NT2/D1 (cell line): ENCODE measurements around the gene KRT12.

Experiments
- YY1 ChIP-seq: IDR thresholded peaks from 2 replicates; pipeline ENCODE4 v1.6.1; 2011; ENCODE audit not compliant: insufficient read length, insufficient read depth
- ZNF274 ChIP-seq: IDR thresholded peaks from 2 replicates; pipeline ENCODE4 v1.6.1; 2011; ENCODE audit warnings: mild to moderate bottlenecking, low read depth, low read length

DNA sequence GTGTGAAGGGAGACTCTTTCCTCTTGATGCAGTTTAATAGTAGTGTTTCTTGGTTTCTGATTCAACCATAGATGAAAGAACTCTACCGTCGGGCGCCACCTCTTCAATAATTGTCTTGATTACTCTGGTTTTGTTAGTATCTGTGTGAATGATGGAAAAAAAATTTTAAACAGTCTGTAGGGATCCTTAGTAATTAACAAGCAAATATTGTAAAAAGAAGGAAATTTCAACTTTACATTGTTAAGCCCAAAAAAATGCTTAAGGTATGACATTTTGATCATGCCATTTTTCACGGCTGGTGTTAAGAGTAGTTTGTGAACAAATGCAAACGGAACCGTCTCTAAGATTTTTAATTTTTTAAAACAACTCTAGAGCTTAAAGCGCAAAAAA is 48.7 kb downstream of the KRT12 start:
- TF ChIP-seq ZNF274: no peak
- TF ChIP-seq YY1: no peak
